ENCODE measurements around the gene TNFSF18. TPM values are rescaled to one million over a fixed set of nuclear protein-coding genes. Genes with fewer than 3 reads are reported as not detected.

TNFSF18 gene
- total RNA-seq, 1 experiment from 2014 or later, result 1.6 TPM

DNA sequence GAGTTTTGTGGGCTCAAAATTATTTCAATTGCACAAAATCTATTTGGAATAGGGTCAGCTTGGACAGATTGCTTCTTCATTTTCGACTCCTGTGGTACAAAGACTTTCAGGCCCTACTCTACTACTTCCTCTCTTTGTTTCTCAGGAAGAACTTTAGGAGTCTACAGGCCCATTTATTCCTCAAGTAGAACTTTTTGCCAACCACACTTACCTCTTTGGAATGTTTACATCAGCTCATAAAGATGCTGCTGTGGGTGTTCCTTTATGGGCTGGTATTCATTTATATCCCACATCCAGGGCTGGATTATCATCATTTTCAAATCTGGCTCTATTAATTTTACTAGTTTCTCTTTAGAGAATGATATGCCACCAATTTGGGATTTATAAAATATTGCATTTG is 46.3 kb upstream of the TNFSF18 start (continued):
- TF ChIP-seq SIN3A (IDR thresholded peaks at IDR 0.05; ENCODE audit: low read depth) (no peak), POLR2A (IDR thresholded peaks at IDR 0.05; ENCODE audit: borderline replicate concordance, extremely low read depth, insufficient read depth, insufficient read length) (no peak), CEBPB (IDR thresholded peaks at IDR 0.05; ENCODE audit: low read depth) (no peak), JUND (IDR thresholded peaks at IDR 0.05) (no peak), EZH2phosphoT487 (IDR thresholded peaks at IDR 0.05; ENCODE audit: borderline replicate concordance) (no peak), YY1 (IDR thresholded peaks at IDR 0.05; ENCODE audit: extremely low read depth, insufficient replicate concordance, low read depth, low read length) (no peak)

DNA sequence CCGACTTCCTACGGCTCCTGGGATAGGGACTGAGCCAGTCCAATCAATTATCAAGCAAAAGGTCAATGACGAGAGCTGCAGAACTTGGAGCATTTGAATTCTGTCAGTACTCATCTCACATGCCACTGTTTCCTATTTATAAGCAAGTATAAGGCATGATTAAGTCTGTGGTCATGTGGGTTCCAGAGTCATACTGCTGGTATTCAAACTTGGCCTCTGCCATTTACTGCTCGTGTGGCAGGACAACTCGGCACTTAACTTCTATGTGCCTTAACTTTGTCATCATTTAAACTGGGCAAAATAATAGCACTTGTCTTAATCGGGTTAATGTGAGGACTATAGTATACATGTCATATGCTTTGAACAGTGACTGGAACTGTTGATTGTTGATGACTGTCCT is 44.9 kb upstream of the TNFSF18 start:
- RAD21 ChIA-PET (ENCODE audit: low non-redundant PET in 1 of 2, low total read pairs in 2 of 2, uncharacterized antibody in 2 of 2, unreplicated experiment in 2 of 2), result no interaction called here
- H3K27ac ChIP-seq (ENCODE audit: low read depth, low read length), result no peak overlapping the region
- no peaks in the 10 kb centered on the region for H4K20me1 ChIP-seq (ENCODE audit: insufficient read depth)
- no peaks in the 10 kb centered on the region for H3K9me3 ChIP-seq (ENCODE audit: control insufficient read depth in 1 of 2, insufficient read depth in 1 of 2, low read depth in 1 of 2, low read length in 2 of 2)
- no peaks in the 10 kb centered on the region for H3K27me3 ChIP-seq (ENCODE audit: insufficient read depth, low read length)
- no peak overlapping the region for H3K9ac ChIP-seq (ENCODE audit: low read length)
- H3K4me1 ChIP-seq (ENCODE audit: control insufficient read depth in 1 of 2, insufficient read depth in 2 of 2, low read length in 2 of 2), result peaks cover 0 to 6% of the 10 kb centered on the region in 2 experiments; a peak in 1 of 4 replicates
- CTCF ChIA-PET, result no interaction called here
- POLR2A ChIA-PET, result no interaction called here
- no TSS peak for BruUV-seq (replicated peaks)
- DNase-seq (ENCODE audit: low read depth, low spot score), result no peak
- H2AFZ ChIP-seq (ENCODE audit: low read depth, low read length, poor library complexity, severe bottlenecking), result peak overlapping the region; percentile 13
- no peak overlapping the region for H3K4me2 ChIP-seq (ENCODE audit: low read length)
- no peak for ATAC-seq
- no peaks in the 10 kb centered on the region for H3K79me2 ChIP-seq (ENCODE audit: insufficient read depth, low read length)
- H3K36me3 ChIP-seq (ENCODE audit: control insufficient read depth in 1 of 2, insufficient read depth in 2 of 2, low read length in 2 of 2), result no peaks in the 10 kb centered on the region
- no peaks in the 10 kb centered on the region for H3K9me2 ChIP-seq (ENCODE audit: insufficient read depth)
- no peak for TF ChIP-seq SIN3A (IDR thresholded peaks at IDR 0.05; ENCODE audit: low read depth)
- no peak for TF ChIP-seq ZFX (IDR thresholded peaks at IDR 0.05)
- no peak for TF ChIP-seq SP1 (IDR thresholded peaks at IDR 0.05; ENCODE audit: low read depth)
- no peak for TF ChIP-seq POLR2A (IDR thresholded peaks at IDR 0.05; ENCODE audit: borderline replicate concordance, extremely low read depth, insufficient read depth, insufficient read length)
- TF ChIP-seq, protein P1, sequence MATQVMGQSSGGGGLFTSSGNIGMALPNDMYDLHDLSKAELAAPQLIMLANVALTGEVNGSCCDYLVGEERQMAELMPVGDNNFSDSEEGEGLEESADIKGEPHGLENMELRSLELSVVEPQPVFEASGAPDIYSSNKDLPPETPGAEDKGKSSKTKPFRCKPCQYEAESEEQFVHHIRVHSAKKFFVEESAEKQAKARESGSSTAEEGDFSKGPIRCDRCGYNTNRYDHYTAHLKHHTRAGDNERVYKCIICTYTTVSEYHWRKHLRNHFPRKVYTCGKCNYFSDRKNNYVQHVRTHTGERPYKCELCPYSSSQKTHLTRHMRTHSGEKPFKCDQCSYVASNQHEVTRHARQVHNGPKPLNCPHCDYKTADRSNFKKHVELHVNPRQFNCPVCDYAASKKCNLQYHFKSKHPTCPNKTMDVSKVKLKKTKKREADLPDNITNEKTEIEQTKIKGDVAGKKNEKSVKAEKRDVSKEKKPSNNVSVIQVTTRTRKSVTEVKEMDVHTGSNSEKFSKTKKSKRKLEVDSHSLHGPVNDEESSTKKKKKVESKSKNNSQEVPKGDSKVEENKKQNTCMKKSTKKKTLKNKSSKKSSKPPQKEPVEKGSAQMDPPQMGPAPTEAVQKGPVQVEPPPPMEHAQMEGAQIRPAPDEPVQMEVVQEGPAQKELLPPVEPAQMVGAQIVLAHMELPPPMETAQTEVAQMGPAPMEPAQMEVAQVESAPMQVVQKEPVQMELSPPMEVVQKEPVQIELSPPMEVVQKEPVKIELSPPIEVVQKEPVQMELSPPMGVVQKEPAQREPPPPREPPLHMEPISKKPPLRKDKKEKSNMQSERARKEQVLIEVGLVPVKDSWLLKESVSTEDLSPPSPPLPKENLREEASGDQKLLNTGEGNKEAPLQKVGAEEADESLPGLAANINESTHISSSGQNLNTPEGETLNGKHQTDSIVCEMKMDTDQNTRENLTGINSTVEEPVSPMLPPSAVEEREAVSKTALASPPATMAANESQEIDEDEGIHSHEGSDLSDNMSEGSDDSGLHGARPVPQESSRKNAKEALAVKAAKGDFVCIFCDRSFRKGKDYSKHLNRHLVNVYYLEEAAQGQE (IDR thresholded peaks at IDR 0.05; ENCODE audit: low read depth), result no peak
- no peak for TF ChIP-seq TCF7L2 (IDR thresholded peaks at IDR 0.05; ENCODE audit: borderline replicate concordance, extremely low read depth, insufficient read depth, insufficient read length)
- TF ChIP-seq RAD21 (IDR thresholded peaks at IDR 0.05; ENCODE audit: low read depth), result no peak
- TF ChIP-seq EGR1 (IDR thresholded peaks at IDR 0.05; ENCODE audit: low read depth), result no peak
- TF ChIP-seq, protein P2, sequence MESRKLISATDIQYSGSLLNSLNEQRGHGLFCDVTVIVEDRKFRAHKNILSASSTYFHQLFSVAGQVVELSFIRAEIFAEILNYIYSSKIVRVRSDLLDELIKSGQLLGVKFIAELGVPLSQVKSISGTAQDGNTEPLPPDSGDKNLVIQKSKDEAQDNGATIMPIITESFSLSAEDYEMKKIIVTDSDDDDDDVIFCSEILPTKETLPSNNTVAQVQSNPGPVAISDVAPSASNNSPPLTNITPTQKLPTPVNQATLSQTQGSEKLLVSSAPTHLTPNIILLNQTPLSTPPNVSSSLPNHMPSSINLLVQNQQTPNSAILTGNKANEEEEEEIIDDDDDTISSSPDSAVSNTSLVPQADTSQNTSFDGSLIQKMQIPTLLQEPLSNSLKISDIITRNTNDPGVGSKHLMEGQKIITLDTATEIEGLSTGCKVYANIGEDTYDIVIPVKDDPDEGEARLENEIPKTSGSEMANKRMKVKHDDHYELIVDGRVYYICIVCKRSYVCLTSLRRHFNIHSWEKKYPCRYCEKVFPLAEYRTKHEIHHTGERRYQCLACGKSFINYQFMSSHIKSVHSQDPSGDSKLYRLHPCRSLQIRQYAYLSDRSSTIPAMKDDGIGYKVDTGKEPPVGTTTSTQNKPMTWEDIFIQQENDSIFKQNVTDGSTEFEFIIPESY (IDR thresholded peaks at IDR 0.05; ENCODE audit: extremely low read depth, insufficient replicate concordance, low read length), result no peak
- TF ChIP-seq EZH2phosphoT487 (IDR thresholded peaks at IDR 0.05; ENCODE audit: borderline replicate concordance), result no peak
- TF ChIP-seq, protein P3, sequence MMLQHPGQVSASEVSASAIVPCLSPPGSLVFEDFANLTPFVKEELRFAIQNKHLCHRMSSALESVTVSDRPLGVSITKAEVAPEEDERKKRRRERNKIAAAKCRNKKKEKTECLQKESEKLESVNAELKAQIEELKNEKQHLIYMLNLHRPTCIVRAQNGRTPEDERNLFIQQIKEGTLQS (IDR thresholded peaks at IDR 0.05), result no peak
- TF ChIP-seq, protein P4, sequence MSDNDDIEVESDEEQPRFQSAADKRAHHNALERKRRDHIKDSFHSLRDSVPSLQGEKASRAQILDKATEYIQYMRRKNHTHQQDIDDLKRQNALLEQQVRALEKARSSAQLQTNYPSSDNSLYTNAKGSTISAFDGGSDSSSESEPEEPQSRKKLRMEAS (IDR thresholded peaks at IDR 0.05), result no peak
- no peak for TF ChIP-seq ZNF274 (IDR thresholded peaks at IDR 0.05; ENCODE audit: low read depth, low read length)
- intact Hi-C loops (cut with micrococcal nuclease), result no loop called here
- no peak overlapping the region for H3K4me3 ChIP-seq (replicated peaks in 1 of 2; ENCODE audit: low read depth in 1 of 2, low read length in 2 of 2)

Measured in HCT116 (cell line).